GM06990 (cell line): ENCODE measurements around the gene CDK5R2.

Experiments
- DNase-seq: peaks from one replicate; pipeline ENCODE4 v3.0.0-alpha.2; 2011; ENCODE audit not compliant: insufficient read length; ENCODE audit errors: extremely low read depth
- H3K27me3 ChIP-seq: replicated peaks from 2 replicates; pipeline ENCODE4 v1.6.0; 2011; ENCODE audit warnings: low read length; ENCODE audit not compliant: control insufficient read depth, insufficient read depth
- H3K36me3 ChIP-seq: 2 replicates; pipeline ENCODE4 v1.5.1; 2011; ENCODE audit warnings: low read length; ENCODE audit not compliant: control insufficient read depth, insufficient read depth
- H3K4me3 ChIP-seq: replicated peaks from 2 replicates; pipeline ENCODE4 v1.5.1; 2011; ENCODE audit warnings: low read depth, mild to moderate bottlenecking, control low read depth, low read length
- TF ChIP-seq, protein P1 (sequence below): IDR thresholded peaks from 2 replicates; pipeline ENCODE4 v1.5.1; 2011; ENCODE audit warnings: low read length, control low read depth, mild to moderate bottlenecking, inconsistent platforms; ENCODE audit not compliant: insufficient read depth, poor library complexity, severe bottlenecking

The CDK5R2 gene

DNA sequence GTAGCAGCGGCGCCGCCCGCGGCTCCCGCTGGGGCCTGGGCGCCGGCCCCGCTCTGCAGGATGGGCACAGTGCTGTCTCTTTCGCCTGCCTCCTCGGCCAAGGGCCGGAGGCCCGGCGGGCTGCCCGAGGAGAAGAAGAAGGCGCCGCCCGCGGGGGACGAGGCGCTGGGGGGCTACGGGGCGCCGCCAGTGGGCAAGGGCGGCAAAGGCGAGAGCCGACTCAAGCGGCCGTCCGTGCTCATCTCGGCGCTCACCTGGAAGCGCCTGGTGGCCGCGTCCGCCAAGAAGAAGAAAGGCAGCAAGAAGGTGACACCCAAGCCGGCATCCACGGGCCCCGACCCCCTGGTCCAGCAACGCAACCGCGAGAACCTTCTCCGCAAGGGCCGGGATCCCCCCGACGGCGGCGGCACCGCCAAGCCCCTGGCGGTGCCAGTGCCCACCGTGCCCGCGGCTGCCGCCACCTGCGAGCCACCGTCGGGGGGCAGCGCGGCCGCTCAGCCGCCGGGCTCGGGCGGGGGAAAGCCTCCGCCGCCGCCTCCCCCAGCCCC lies 369 bp downstream of the CDK5R2 start:
- Histone ChIP-seq H3K4me3 (peak overlapping the region; percentile 71), H3K27me3 (peaks cover 1% of the 10 kb centered on the region)

GRCh38 chr2:218960309-218961165 lies 1.1 kb downstream of the CDK5R2 start:
- Histone ChIP-seq H3K27me3 (peaks cover 1% of the 10 kb centered on the region), H3K4me3 (no peak overlapping the region), H3K36me3 (no peaks in the 10 kb centered on the region)
- TF ChIP-seq, protein P1, sequence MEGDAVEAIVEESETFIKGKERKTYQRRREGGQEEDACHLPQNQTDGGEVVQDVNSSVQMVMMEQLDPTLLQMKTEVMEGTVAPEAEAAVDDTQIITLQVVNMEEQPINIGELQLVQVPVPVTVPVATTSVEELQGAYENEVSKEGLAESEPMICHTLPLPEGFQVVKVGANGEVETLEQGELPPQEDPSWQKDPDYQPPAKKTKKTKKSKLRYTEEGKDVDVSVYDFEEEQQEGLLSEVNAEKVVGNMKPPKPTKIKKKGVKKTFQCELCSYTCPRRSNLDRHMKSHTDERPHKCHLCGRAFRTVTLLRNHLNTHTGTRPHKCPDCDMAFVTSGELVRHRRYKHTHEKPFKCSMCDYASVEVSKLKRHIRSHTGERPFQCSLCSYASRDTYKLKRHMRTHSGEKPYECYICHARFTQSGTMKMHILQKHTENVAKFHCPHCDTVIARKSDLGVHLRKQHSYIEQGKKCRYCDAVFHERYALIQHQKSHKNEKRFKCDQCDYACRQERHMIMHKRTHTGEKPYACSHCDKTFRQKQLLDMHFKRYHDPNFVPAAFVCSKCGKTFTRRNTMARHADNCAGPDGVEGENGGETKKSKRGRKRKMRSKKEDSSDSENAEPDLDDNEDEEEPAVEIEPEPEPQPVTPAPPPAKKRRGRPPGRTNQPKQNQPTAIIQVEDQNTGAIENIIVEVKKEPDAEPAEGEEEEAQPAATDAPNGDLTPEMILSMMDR: no peak
- peak; percentile 35 for DNase-seq

More for the DNA sequence above, 369 bp downstream of the CDK5R2 start:
- no peak for DNase-seq
- H3K36me3 ChIP-seq: no peaks in the 10 kb centered on the region
- TF ChIP-seq, protein P1: no peak

GRCh38 chr2:218961229-218961628 lies 1.8 kb downstream of the CDK5R2 start:
- no peak for DNase-seq
- TF ChIP-seq, protein P1: no peak
- no peak overlapping the region for H3K4me3 ChIP-seq
- no peaks in the 10 kb centered on the region for H3K36me3 ChIP-seq
- peaks cover 1% of the 10 kb centered on the region for H3K27me3 ChIP-seq

DNA sequence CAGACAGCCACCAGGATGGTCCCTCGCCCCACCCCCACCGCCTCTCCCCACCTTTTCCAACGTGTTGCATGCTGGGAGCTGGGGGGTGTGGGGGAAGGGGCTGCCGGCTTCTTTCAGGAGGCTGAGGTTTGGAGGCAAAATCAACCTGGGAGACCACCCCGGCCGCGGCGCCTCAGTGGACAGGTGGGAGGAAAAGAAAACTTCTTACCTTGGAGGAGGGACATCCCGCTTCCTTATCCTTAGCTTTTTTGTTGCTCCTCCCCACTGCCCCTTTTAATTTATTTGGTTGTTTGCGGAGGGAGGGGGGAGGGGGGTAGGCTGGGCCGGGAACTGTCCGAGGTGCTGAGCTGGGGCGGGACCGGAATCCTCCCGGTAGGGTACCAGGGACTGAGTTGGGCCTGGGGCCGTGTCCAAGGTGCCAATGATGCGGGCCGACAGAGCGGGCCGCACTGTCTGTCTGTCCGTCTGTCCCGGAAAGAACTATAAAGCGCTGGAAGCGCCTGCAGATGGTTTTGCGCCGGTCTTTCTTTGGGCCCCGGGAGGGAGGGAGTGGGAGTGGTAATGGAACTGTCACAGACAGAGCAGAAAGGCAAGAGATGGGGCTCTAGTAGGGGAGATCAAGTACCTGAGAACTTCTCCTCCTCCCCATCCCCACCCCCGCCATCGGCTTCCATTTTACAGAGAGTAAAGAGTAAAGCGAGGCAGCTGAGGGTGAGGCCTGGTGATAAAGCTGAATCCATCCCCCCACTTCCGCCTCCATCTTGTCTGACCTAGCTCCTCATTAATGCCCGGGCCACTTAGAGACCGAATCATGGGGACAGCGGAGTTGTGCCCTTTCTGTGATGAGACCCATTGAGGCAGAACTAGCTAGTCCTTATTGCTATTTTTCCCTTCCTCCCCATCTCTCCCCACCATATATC lies 2.4 kb downstream of the CDK5R2 start:
- Histone ChIP-seq H3K27me3 (peaks cover 1% of the 10 kb centered on the region), H3K36me3 (no peaks in the 10 kb centered on the region), H3K4me3 (no peak overlapping the region)
- TF ChIP-seq, protein P1: no peak
- no peak for DNase-seq

DNA sequence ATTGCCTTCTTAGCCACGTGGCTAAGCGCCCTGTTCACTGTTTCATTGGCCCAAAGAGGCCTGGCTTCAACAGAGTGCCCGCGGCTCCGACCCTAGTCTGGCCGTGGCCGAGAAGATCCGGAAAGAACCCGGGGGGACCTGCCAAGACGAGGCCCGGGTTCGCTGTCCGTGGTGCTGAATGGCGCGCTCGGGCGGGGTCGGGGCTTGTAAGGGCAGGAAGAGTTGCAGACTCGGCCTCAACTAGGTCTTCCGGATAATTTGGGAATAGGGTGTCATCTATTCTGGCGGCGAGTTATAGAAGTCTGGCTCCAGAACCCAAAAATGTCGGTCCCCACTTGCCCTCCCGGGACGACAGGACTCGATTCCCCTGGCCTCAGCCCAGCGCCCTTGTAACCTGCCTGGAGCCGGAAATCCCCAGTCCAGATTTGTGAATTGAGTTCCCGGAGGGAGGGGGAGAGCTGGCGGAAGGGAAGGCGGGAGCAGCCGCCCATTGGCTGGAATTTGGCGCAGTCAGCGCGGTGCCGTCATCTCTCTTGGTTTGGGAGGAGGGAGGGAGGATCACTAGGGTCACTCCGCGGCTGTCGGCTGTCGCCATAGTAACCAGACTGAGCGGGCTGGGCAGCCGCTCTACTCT lies 3.5 kb downstream of the CDK5R2 start:
- TF ChIP-seq, protein P1: no peak
- Histone ChIP-seq H3K27me3 (peaks cover 1% of the 10 kb centered on the region), H3K36me3 (no peaks in the 10 kb centered on the region), H3K4me3 (no peak overlapping the region)
- DNase-seq: peak; percentile 42
